ENCODE data around the gene AGAP1. TPM values are rescaled to one million over a fixed set of nuclear protein-coding genes. Genes with fewer than 3 reads are reported as not detected.

Gene AGAP1
- total RNA-seq, 1 experiment from 2014 or later: 56.4 TPM

DNA sequence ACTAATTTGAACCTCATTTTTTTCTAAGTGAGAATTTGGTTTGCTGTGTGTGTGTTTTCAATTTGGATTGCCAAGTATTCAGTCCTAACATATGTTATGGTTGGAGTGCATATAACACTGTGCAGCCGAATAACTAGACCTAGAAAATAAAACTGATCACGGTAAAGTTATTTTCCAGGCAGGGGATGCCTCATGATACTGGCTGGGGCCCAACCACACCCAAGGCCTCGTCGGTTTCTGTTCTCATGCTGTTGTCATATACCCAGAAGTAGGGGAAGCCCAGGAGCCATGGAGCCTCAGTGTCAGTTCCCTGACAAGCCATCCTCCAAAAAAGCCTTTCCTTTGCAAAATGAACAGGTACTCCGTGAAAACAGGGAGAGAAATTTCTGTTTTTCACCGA, 514.2 kb downstream of the AGAP1 start:
- Mint-ChIP-seq H3K36me3 (ENCODE audit: insufficient read depth, unreplicated experiment) (peaks cover 5% of the 10 kb centered on the region), H3K4me1 (ENCODE audit: low read depth, unreplicated experiment) (peaks cover 10% of the 10 kb centered on the region), H3K4me3 (ENCODE audit: low read depth, unreplicated experiment) (no peak overlapping the region), H3K9me3 (ENCODE audit: low read depth, unreplicated experiment) (no peaks in the 10 kb centered on the region), H3K27ac (ENCODE audit: unreplicated experiment) (no peak overlapping the region), H3K27me3 (ENCODE audit: unreplicated experiment) (no peaks in the 10 kb centered on the region)
- CTCF ChIA-PET: no interaction called here
- BruUV-seq (replicated peaks): no TSS peak
- TF ChIP-seq, protein P1, sequence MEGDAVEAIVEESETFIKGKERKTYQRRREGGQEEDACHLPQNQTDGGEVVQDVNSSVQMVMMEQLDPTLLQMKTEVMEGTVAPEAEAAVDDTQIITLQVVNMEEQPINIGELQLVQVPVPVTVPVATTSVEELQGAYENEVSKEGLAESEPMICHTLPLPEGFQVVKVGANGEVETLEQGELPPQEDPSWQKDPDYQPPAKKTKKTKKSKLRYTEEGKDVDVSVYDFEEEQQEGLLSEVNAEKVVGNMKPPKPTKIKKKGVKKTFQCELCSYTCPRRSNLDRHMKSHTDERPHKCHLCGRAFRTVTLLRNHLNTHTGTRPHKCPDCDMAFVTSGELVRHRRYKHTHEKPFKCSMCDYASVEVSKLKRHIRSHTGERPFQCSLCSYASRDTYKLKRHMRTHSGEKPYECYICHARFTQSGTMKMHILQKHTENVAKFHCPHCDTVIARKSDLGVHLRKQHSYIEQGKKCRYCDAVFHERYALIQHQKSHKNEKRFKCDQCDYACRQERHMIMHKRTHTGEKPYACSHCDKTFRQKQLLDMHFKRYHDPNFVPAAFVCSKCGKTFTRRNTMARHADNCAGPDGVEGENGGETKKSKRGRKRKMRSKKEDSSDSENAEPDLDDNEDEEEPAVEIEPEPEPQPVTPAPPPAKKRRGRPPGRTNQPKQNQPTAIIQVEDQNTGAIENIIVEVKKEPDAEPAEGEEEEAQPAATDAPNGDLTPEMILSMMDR (IDR thresholded peaks at IDR 0.05; ENCODE audit: unreplicated experiment): no peak
- intact Hi-C loops (cut with micrococcal nuclease; ENCODE audit: unreplicated experiment): no loop called here
- no peak for DNase-seq

DNA sequence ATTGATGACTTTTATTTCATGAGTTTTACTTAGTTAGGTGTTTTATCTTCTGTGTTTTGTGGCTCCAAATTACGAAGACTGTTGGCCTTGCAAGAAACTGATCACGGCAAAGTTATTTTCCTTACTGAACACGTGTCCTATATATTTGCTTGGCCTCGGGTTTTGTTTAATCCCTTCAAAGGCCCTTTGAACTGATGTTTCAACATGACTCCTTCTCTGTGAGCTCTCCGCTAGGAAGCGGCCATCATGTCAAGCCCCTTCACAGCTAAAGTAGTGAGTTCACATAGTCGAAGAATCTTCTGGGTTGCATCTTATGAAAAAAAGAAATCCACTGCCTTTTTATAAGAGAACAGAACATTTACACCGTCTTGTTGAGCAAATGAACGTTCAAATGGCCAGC, 515.0 kb downstream of the AGAP1 start:
- CTCF ChIA-PET: no interaction called here
- DNase-seq: no peak
- BruUV-seq (replicated peaks): no TSS peak
- Mint-ChIP-seq H3K4me1 (ENCODE audit: low read depth, unreplicated experiment) (peaks cover 10% of the 10 kb centered on the region), H3K27me3 (ENCODE audit: unreplicated experiment) (no peaks in the 10 kb centered on the region), H3K36me3 (ENCODE audit: insufficient read depth, unreplicated experiment) (peaks cover 5% of the 10 kb centered on the region), H3K9me3 (ENCODE audit: low read depth, unreplicated experiment) (no peaks in the 10 kb centered on the region), H3K27ac (ENCODE audit: unreplicated experiment) (no peak overlapping the region), H3K4me3 (ENCODE audit: low read depth, unreplicated experiment) (no peak overlapping the region)
- intact Hi-C loops (cut with micrococcal nuclease; ENCODE audit: unreplicated experiment): no loop called here
- TF ChIP-seq, protein P1 (IDR thresholded peaks at IDR 0.05; ENCODE audit: unreplicated experiment): no peak

DNA sequence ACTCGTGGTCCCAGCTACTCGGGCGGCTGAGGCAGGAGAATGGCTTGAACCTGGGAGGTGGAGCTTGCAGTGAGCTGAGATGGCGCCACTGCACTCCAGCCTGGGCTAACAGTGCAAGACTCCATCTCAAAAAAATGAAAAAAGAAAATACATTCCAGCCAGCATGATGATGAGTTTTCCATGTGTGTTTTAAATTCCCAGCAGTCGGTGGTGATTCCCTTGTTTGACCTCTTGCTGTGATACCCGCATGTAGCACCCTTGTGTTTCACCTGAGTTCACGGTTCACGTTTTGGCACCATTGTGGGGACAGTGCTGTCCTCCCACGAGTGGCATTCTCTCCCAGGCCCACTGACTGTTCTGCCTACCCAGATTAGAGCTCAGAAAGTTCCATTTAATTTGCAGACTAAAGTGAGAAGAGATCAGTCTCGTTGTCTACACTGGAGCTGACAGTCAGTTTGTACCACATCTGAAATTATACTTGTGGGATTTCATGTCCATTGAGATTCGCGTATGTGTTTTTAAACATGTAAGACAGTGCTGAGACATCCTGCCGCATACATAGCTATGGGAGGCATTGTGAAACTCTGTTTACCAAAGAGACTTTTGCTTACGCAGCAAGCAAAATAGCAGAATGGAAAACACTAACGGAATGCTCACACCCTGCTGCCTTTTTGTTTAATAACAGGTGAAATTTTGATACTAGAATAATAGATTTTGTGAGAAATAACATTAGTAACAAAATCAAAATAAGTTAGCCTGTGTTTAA, 517.3 kb downstream of the AGAP1 start:
- CTCF ChIA-PET: interaction anchor here (0.5 kb wide), 1 partner anchor 45 kb away, joined by 12 read pairs; no protein-coding TSS in a partner anchor
- Mint-ChIP-seq H3K27me3 (ENCODE audit: unreplicated experiment) (no peaks in the 10 kb centered on the region), H3K4me1 (ENCODE audit: low read depth, unreplicated experiment) (peaks cover 10% of the 10 kb centered on the region), H3K27ac (ENCODE audit: unreplicated experiment) (no peak overlapping the region), H3K36me3 (ENCODE audit: insufficient read depth, unreplicated experiment) (peaks cover 5% of the 10 kb centered on the region), H3K9me3 (ENCODE audit: low read depth, unreplicated experiment) (no peaks in the 10 kb centered on the region), H3K4me3 (ENCODE audit: low read depth, unreplicated experiment) (no peak overlapping the region)
- TF ChIP-seq, protein P1 (IDR thresholded peaks at IDR 0.05; ENCODE audit: unreplicated experiment): no peak
- no peak for DNase-seq
- no TSS peak for BruUV-seq (replicated peaks)
- intact Hi-C loops (cut with micrococcal nuclease; ENCODE audit: unreplicated experiment): no loop called here

DNA sequence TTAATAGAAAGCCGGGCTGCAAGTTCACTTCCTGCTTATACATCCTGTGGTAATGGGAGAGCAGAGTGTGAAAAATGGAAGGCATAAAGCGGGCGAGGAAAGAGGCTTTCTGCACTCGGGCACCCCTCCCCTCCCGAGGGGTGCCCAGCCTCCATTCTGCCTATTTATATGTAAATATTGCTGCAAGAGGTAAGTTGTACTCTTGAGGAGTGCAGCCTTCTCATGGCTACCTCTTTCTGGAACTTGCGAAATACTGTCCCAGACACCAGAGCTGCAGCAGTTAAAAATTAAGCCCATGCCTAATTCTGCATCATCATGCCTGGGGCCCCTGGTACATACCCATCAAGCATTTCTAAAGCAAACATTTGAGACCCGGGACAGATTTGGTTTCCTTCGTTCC, 518.3 kb downstream of the AGAP1 start:
- no TSS peak for BruUV-seq (replicated peaks)
- no peak overlapping the region for H3K4me3 Mint-ChIP-seq (ENCODE audit: low read depth, unreplicated experiment)
- H3K36me3 Mint-ChIP-seq (ENCODE audit: insufficient read depth, unreplicated experiment): peaks cover 5% of the 10 kb centered on the region
- no peak overlapping the region for H3K27ac Mint-ChIP-seq (ENCODE audit: unreplicated experiment)
- no peaks in the 10 kb centered on the region for H3K9me3 Mint-ChIP-seq (ENCODE audit: low read depth, unreplicated experiment)
- TF ChIP-seq, protein P1 (IDR thresholded peaks at IDR 0.05; ENCODE audit: unreplicated experiment): no peak
- peaks cover 10% of the 10 kb centered on the region for H3K4me1 Mint-ChIP-seq (ENCODE audit: low read depth, unreplicated experiment)
- CTCF ChIA-PET: no interaction called here
- no peak for DNase-seq
- no peaks in the 10 kb centered on the region for H3K27me3 Mint-ChIP-seq (ENCODE audit: unreplicated experiment)
- intact Hi-C loops (cut with micrococcal nuclease; ENCODE audit: unreplicated experiment): no loop called here

Data from Calu3 (cell line).